Hepatocyte (in vitro differentiated cells): ENCODE data around the gene INIP. TPM values are rescaled to one million over a fixed set of nuclear protein-coding genes. Genes with fewer than 3 reads are reported as not detected.

Experiments
- DNase-seq: peaks from one replicate; pipeline ENCODE4 v3.0.0-alpha.2; 2016; ENCODE audit warnings: low spot score
- H2AFZ ChIP-seq: fragments of 200-600 bp; sonication (generic); 2 replicates; pipeline ENCODE4 v1.6.0; 2016; ENCODE audit warnings: antibody characterized with exemption, mild to moderate bottlenecking
- H3K27ac ChIP-seq: fragments of 200-600 bp; sonication (generic); 2 replicates; pipeline ENCODE4 v1.5.1; 2016; ENCODE audit warnings: mild to moderate bottlenecking
- H3K27me3 ChIP-seq: fragments of 200-600 bp; sonication (generic); 2 replicates; pipeline ENCODE4 v1.6.1; 2016
- H3K36me3 ChIP-seq: fragments of 200-600 bp; sonication (generic); replicated peaks from 2 replicates; pipeline ENCODE4 v1.5.1; 2016; ENCODE audit warnings: low read depth; ENCODE audit not compliant: insufficient read depth
- H3K4me1 ChIP-seq: fragments of 200-600 bp; sonication (generic); 2 replicates; pipeline ENCODE4 v1.5.1; 2016; ENCODE audit warnings: mild to moderate bottlenecking, moderate library complexity; ENCODE audit not compliant: insufficient read depth
- H3K4me2 ChIP-seq: fragments of 200-600 bp; sonication (generic); 2 replicates; pipeline ENCODE4 v1.6.0; 2016
- H3K4me3 ChIP-seq: fragments of 200-600 bp; sonication (generic); 2 replicates; pipeline ENCODE4 v1.5.1; 2016; ENCODE audit warnings: mild to moderate bottlenecking
- H3K79me2 ChIP-seq: fragments of 200-600 bp; sonication (generic); 2 replicates; pipeline ENCODE4 v1.6.0; 2017; ENCODE audit warnings: mild to moderate bottlenecking
- H3K9me2 ChIP-seq: fragments of 200-600 bp; sonication (generic); replicated peaks from 2 replicates; pipeline ENCODE4 v1.6.0; 2017; ENCODE audit warnings: mild to moderate bottlenecking; ENCODE audit not compliant: insufficient read depth
- H3K9me3 ChIP-seq: fragments of 200-600 bp; sonication (generic); 2 replicates; pipeline ENCODE4 v1.5.1; 2016; ENCODE audit warnings: low read depth, mild to moderate bottlenecking
- H4K20me1 ChIP-seq: fragments of 200-600 bp; sonication (generic); 2 replicates; pipeline ENCODE4 v1.6.0; 2016; ENCODE audit warnings: mild to moderate bottlenecking; ENCODE audit not compliant: insufficient read depth, poor library complexity, severe bottlenecking
- CTCF ChIP-seq: fragments of 200-600 bp; sonication (generic); IDR thresholded peaks from 2 replicates; pipeline ENCODE4 v1.5.1; 2016; ENCODE audit warnings: antibody characterized with exemption, mild to moderate bottlenecking; ENCODE audit not compliant: poor library complexity
- EZH2 ChIP-seq: fragments of 200-600 bp; sonication (generic); IDR thresholded peaks from 2 replicates; pipeline ENCODE4 v1.6.1; 2016; ENCODE audit warnings: antibody characterized with exemption, mild to moderate bottlenecking, borderline replicate concordance
- EZH2phosphoT487 ChIP-seq: fragments of 200-600 bp; sonication (generic); IDR thresholded peaks from one replicate; pipeline ENCODE4 v1.6.1; 2018; ENCODE audit warnings: antibody characterized with exemption, mild to moderate bottlenecking, low read depth, moderate library complexity; ENCODE audit not compliant: unreplicated experiment, severe bottlenecking
- WGBS: methylation state at CpG from one replicate; pipeline ENCODE4 v1.1.6; 2016; ENCODE audit warnings: low lambda C conversion rate; ENCODE audit errors: missing lambda C conversion rate; 5-methylcytosine and 5-hydroxymethylcytosine counted together
- polyA plus RNA-seq: library from polyadenylated mRNA; unstranded; fragments of >200 nt; fragmentation: Nextera tagmentation; extraction: Ambion mirVana; gene quantifications from 2 replicates; pipeline ENCODE4 v1.2.1, GENCODE V29; 2016
- total RNA-seq: library from RNA; depleted of rRNA; stranded (reverse); fragments of >200 nt; gene quantifications from 2 replicates; pipeline ENCODE4 v1.2.3, GENCODE V29; 2014

Gene INIP
- total and polyA plus RNA-seq, 2 experiments from 2014 or later = 19.3 to 37.4 TPM

- no peak for TF ChIP-seq CTCF
- TF ChIP-seq EZH2 = no peak
- TF ChIP-seq EZH2phosphoT487 = no peak
- H3K36me3 ChIP-seq = no peaks in the 10 kb centered on the region
- no peak overlapping the region for H3K4me3 ChIP-seq
- H3K4me2 ChIP-seq = no peak overlapping the region
- no peak for DNase-seq
- WGBS = 98% methylated on average over 3 of the region's 3 CpGs
- peaks cover 6% of the 10 kb centered on the region for H3K4me1 ChIP-seq
- no peaks in the 10 kb centered on the region for H3K27me3 ChIP-seq
- no peak overlapping the region for H2AFZ ChIP-seq
- peaks cover 68% of the 10 kb centered on the region for H3K79me2 ChIP-seq
- no peaks in the 10 kb centered on the region for H3K9me2 ChIP-seq
- H3K9me3 ChIP-seq = no peaks in the 10 kb centered on the region
- H3K27ac ChIP-seq = no peak overlapping the region
- H4K20me1 ChIP-seq = no peaks in the 10 kb centered on the region
Observed at GRCh38 chr9:112712678-112713077, 5.2 kb downstream of the INIP start.

DNA sequence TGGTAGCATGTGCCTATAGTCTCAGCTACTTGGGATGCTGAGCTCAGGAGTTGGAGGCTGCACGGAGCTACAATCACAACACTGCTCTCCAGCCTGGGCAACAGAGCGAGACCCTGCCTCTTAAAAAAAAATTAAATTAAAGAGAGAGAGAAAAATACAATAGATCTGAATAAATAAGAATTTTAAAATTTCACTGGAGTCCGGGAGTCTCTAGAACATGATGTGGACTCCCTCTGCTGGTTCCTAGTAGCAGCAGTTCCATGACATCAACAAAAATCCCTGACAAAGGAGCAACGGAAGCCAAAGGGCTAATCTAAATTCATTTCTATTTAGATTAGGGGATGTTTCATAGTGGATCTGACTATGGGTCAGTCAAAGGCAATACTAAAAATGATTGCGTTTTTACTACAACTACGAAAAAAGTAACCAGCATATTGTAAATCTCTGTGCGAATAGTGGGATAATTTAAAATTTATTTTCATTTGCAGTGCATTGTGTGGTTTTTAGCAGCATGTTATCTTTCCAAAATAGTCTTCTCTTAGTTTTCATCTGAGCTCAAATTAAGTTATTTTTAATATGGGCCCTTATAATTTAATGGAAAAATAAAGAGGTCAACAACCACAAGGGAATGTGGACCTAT lies 6.7 kb downstream of the INIP start:
- TF ChIP-seq EZH2phosphoT487 = no peak
- TF ChIP-seq EZH2 = no peak
- peak; percentile 65 for TF ChIP-seq CTCF
- Histone ChIP-seq H3K36me3 (no peaks in the 10 kb centered on the region), H3K4me1 (no peaks in the 10 kb centered on the region), H3K9me3 (no peaks in the 10 kb centered on the region), H3K4me2 (no peak overlapping the region), H3K9me2 (no peaks in the 10 kb centered on the region), H3K79me2 (peaks cover 59% of the 10 kb centered on the region), H3K27me3 (no peaks in the 10 kb centered on the region), H3K27ac (no peak overlapping the region), H4K20me1 (no peaks in the 10 kb centered on the region), H3K4me3 (no peak overlapping the region), H2AFZ (no peak overlapping the region)
- DNase-seq = peak; percentile 59
- WGBS = 78% methylated on average over 7 of the region's 7 CpGs

GRCh38 chr9:112705768-112706427 lies 12.0 kb downstream of the INIP start:
- Histone ChIP-seq H3K27me3 (no peaks in the 10 kb centered on the region), H3K4me3 (no peak overlapping the region), H3K4me1 (no peaks in the 10 kb centered on the region), H4K20me1 (no peaks in the 10 kb centered on the region), H3K9me3 (no peaks in the 10 kb centered on the region), H3K9me2 (no peaks in the 10 kb centered on the region), H3K27ac (no peak overlapping the region), H3K79me2 (peaks cover 54% of the 10 kb centered on the region), H3K4me2 (no peak overlapping the region), H3K36me3 (no peaks in the 10 kb centered on the region), H2AFZ (no peak overlapping the region)
- TF ChIP-seq EZH2 = no peak
- peak; percentile 58 for TF ChIP-seq CTCF
- TF ChIP-seq EZH2phosphoT487 = no peak
- WGBS = 41% methylated on average over 6 of the region's 6 CpGs
- DNase-seq = peak; percentile 71
